ENCODE measurements around the gene RASSF1.
A peak's percentile ranks its signal among the peaks of the same experiment; 100 is the strongest.

Gene RASSF1

DNA sequence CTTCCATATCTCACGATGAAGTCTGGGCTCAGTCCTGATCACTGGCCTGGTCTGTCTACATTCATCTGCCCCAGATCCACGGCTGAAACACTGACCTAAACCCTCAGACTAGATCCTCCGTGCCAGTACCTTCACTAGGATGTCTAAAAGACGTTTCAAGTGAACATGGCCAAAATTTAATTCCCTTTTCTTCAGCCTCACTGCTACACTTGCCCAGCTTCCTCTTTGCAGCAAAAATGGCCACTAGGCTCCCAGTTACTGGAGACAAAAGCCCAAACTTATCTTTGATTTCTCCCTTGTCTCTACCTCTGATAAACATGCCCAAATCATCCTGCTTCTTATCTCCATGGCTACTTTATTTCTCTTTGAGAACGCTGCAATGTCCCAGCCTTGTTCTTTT is 1.7 kb downstream of the RASSF1 start:
- DNase-seq (ENCODE audit: low read depth) = peak; percentile 68
- peak overlapping the region; percentile 99 for H3K4me3 ChIP-seq (ENCODE audit: low read depth, low read length)

DNA sequence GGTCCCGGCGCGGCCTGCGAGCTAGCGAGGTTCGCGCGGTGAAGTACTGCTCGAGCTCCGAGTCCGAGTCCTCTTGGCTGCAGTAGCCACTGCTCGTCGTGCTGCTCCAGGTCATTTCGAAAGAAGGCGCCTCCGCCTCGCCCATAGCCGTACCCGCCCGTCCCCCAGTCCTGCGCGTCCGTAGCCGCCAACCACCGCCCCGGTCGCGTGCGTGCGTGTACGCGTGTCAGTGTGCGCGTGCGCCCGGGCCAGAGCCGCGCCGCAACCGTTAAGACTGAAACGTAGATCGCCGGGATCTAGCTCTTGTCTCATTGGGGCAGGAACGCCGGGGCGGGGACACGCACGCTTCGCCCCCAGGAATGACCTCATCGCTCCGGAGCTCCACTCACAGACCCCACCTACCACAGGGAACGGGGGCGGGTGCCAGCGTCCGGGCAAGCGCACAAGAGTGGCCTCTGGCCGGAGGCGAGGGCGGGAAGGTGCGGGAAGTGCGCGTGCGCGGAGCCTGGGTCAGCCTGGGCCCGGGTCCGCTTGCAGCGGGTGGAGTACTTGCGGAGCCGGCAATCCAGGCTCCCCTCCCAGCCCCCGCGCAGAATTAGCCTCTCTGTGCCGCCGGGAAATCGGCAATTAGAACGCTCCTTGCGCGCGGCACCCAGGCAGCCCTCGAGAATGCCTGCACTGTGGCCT is 3.3 kb downstream of the RASSF1 start:
- TF ChIP-seq POLR2A (IDR thresholded peaks at IDR 0.05; ENCODE audit: extremely low read depth, insufficient read length) (peak; percentile 79), MYC (IDR thresholded peaks at IDR 0.05; ENCODE audit: low read depth, low read length) (peak; percentile 65)
- TF ChIP-seq, protein P1, sequence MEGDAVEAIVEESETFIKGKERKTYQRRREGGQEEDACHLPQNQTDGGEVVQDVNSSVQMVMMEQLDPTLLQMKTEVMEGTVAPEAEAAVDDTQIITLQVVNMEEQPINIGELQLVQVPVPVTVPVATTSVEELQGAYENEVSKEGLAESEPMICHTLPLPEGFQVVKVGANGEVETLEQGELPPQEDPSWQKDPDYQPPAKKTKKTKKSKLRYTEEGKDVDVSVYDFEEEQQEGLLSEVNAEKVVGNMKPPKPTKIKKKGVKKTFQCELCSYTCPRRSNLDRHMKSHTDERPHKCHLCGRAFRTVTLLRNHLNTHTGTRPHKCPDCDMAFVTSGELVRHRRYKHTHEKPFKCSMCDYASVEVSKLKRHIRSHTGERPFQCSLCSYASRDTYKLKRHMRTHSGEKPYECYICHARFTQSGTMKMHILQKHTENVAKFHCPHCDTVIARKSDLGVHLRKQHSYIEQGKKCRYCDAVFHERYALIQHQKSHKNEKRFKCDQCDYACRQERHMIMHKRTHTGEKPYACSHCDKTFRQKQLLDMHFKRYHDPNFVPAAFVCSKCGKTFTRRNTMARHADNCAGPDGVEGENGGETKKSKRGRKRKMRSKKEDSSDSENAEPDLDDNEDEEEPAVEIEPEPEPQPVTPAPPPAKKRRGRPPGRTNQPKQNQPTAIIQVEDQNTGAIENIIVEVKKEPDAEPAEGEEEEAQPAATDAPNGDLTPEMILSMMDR (IDR thresholded peaks at IDR 0.05; ENCODE audit: low read depth, low read length) = no peak
- TF ChIP-seq, protein P2, sequence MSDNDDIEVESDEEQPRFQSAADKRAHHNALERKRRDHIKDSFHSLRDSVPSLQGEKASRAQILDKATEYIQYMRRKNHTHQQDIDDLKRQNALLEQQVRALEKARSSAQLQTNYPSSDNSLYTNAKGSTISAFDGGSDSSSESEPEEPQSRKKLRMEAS (IDR thresholded peaks at IDR 0.05; ENCODE audit: low read depth, low read length) = peak; percentile 82
- peak; percentile 99 for DNase-seq (ENCODE audit: low read depth)
- peak overlapping the region; percentile 99 for H3K4me3 ChIP-seq (ENCODE audit: low read depth, low read length)

More for the DNA sequence above, 1.7 kb downstream of the RASSF1 start:
- TF ChIP-seq, protein P2 (IDR thresholded peaks at IDR 0.05; ENCODE audit: low read depth, low read length) = no peak
- TF ChIP-seq POLR2A (IDR thresholded peaks at IDR 0.05; ENCODE audit: extremely low read depth, insufficient read length) (no peak), MYC (IDR thresholded peaks at IDR 0.05; ENCODE audit: low read depth, low read length) (no peak)
- TF ChIP-seq, protein P1 (IDR thresholded peaks at IDR 0.05; ENCODE audit: low read depth, low read length) = no peak

DNA sequence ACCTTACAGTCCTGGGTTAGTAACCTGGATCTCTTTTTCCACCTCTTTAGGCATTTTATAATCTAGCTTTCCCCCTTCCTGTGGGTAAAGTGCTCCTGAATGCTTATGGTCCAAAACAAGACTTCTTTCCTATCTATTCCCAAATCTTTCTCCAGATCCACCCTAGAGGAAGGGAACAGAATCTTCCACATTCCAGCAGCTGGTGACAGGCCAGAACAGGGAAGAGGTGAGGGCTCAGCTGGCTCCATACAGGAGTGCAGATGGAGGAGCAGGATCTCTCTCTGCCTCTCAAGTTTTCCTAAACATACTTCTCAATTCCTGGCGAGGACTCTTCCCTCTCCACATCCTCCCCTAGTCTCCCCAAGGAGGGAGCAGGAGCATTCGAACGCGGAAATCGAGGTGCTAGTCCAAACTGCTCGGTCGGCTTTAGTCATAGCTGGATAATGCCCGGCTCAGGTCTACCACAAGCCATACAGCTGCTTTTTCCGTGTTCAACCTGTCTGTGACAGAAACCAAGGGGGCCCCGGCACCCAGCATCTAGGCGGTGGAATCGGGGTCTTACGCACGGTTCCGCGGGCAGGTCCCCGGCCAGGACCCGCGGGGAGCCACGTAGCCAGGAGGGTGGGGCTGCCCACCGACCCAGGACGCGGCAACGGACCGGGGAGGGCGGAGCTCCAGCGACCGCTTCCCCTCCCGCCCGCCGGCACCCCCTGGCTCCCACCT is 4.0 kb downstream of the RASSF1 start:
- no peak for DNase-seq (ENCODE audit: low read depth)
- TF ChIP-seq, protein P1 (IDR thresholded peaks at IDR 0.05; ENCODE audit: low read depth, low read length) = no peak
- TF ChIP-seq MYC (IDR thresholded peaks at IDR 0.05; ENCODE audit: low read depth, low read length) (no peak), POLR2A (IDR thresholded peaks at IDR 0.05; ENCODE audit: extremely low read depth, insufficient read length) (no peak)
- TF ChIP-seq, protein P2 (IDR thresholded peaks at IDR 0.05; ENCODE audit: low read depth, low read length) = no peak
- peak overlapping the region; percentile 95 for H3K4me3 ChIP-seq (ENCODE audit: low read depth, low read length)

DNA sequence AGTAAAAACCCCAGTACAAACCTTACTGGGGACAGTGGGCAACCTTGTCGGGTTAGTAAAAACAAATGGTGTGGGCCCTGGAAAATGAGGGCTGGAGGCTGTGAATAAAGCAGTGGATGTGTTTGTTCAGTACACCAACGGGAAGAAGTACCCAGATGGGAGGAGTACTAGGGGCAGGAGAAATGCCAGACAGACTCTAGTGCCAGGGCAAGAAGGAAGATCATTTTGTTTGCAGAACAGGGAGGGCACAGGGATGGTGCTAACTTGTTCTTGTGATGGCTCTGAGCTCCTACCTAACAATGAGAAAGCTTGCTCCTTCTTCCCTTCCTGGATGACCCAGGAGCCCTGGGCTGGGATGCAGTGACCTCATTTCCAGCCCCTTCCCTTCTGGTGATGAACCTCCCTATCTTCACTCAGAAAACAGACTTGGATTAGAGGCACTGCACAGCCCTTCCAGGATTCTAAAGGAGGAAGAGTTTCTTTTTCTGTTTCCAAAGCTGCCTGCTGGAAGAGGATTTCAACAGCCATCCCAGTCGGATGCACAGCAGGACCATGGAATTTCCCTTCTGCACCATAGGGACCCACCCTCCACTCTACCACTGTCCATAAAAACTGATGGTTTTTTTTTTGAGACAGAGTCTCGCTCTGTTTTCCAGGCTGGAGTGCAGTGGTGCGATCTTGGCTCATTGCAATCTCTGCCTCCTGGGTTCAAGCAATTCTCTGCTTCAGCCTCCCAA is 6.1 kb downstream of the RASSF1 start:
- peak overlapping the region; percentile 21 for H3K4me3 ChIP-seq (ENCODE audit: low read depth, low read length)
- TF ChIP-seq, protein P1 (IDR thresholded peaks at IDR 0.05; ENCODE audit: low read depth, low read length) = no peak
- no peak for TF ChIP-seq MYC (IDR thresholded peaks at IDR 0.05; ENCODE audit: low read depth, low read length)
- TF ChIP-seq, protein P2 (IDR thresholded peaks at IDR 0.05; ENCODE audit: low read depth, low read length) = no peak
- no peak for TF ChIP-seq POLR2A (IDR thresholded peaks at IDR 0.05; ENCODE audit: extremely low read depth, insufficient read length)
- DNase-seq (ENCODE audit: low read depth) = no peak

DNA sequence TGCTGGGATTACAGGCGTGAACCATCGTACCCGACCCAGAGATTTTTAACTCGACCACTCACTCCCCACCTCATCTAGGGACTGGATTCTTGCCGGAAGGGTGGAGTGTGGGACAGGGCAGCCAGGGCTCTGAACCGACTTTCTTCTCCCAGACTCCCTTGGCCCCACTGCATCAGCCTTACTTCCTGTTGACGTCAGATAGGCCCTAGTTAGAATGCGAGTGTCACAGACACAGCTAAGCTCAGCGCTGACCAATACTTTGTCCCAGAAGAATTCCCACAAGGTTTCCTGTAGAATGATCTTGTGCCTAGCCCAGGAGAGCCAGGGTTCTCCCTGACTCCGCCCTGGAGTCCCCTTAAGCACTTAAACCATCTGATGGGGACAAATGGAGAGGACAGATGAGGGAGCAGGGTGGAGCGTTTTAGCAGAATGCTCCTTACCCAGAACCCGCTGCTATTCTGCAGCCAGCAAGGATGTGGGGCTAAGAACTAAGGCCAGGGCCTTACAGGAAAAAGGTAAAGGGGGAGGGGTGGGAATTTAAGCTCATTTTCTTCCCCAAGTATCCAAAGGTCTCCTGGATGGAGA is 6.8 kb downstream of the RASSF1 start:
- H3K4me3 ChIP-seq (ENCODE audit: low read depth, low read length) = peak overlapping the region; percentile 3
- TF ChIP-seq, protein P2 (IDR thresholded peaks at IDR 0.05; ENCODE audit: low read depth, low read length) = no peak
- no peak for TF ChIP-seq POLR2A (IDR thresholded peaks at IDR 0.05; ENCODE audit: extremely low read depth, insufficient read length)
- no peak for TF ChIP-seq MYC (IDR thresholded peaks at IDR 0.05; ENCODE audit: low read depth, low read length)
- TF ChIP-seq, protein P1 (IDR thresholded peaks at IDR 0.05; ENCODE audit: low read depth, low read length) = no peak
- DNase-seq (ENCODE audit: low read depth) = no peak
